ENCODE data around the gene BAIAP2.

The BAIAP2 gene

GRCh38 chr17:81021531-81022343 is 13.2 kb upstream of the BAIAP2 start:
- H2AFZ ChIP-seq (ENCODE audit: low read length), result no peak overlapping the region
- H3K4me3 ChIP-seq (ENCODE audit: low read length), result no peak overlapping the region
- DNase-seq, result no peak

GRCh38 chr17:81022344-81022676 is 12.6 kb upstream of the BAIAP2 start:
- Histone ChIP-seq H3K79me2 (ENCODE audit: low read length) (no peaks in the 10 kb centered on the region), H3K4me2 (ENCODE audit: low read depth, low read length) (no peak overlapping the region), H3F3A (ENCODE audit: insufficient read depth, low read length) (no peaks in the 10 kb centered on the region), H3K4me3 (ENCODE audit: low read length) (no peak overlapping the region), H3K9me3 (replicated peaks; ENCODE audit: insufficient read depth, low read length) (no peaks in the 10 kb centered on the region), H3K4me1 (ENCODE audit: low read length) (peaks cover 11% of the 10 kb centered on the region), H2AFZ (ENCODE audit: low read length) (no peak overlapping the region), H4K20me1 (ENCODE audit: insufficient read depth, low read length) (no peaks in the 10 kb centered on the region), H3K36me3 (replicated peaks; ENCODE audit: insufficient read depth, low read length) (no peaks in the 10 kb centered on the region), H3K27ac (ENCODE audit: low read length) (no peak overlapping the region), H3K27me3 (replicated peaks; ENCODE audit: insufficient read depth, low read length) (peaks cover 48% of the 10 kb centered on the region), H3K9me2 (replicated peaks; ENCODE audit: insufficient read depth, low read length) (no peaks in the 10 kb centered on the region), H3K9ac (ENCODE audit: low read length) (no peak overlapping the region)
- no peak for DNase-seq
- no peak for TF ChIP-seq EZH2phosphoT487 (IDR thresholded peaks at IDR 0.05; ENCODE audit: low read length)
- no peak for TF ChIP-seq CTCF (IDR thresholded peaks at IDR 0.05; ENCODE audit: low read length)
- TF ChIP-seq EZH2 (optimal IDR thresholded peaks at IDR 0.05; ENCODE audit: low read depth, low read length), result no peak

More at GRCh38 chr17:81021531-81022343, 13.2 kb upstream of the BAIAP2 start:
- no peaks in the 10 kb centered on the region for H3K9me2 ChIP-seq (replicated peaks; ENCODE audit: insufficient read depth, low read length)
- peaks cover 42% of the 10 kb centered on the region for H3K27me3 ChIP-seq (replicated peaks; ENCODE audit: insufficient read depth, low read length)
- no peaks in the 10 kb centered on the region for H4K20me1 ChIP-seq (ENCODE audit: insufficient read depth, low read length)
- no peak overlapping the region for H3K27ac ChIP-seq (ENCODE audit: low read length)
- H3F3A ChIP-seq (ENCODE audit: insufficient read depth, low read length), result no peaks in the 10 kb centered on the region
- H3K4me1 ChIP-seq (ENCODE audit: low read length), result peaks cover 11% of the 10 kb centered on the region
- no peaks in the 10 kb centered on the region for H3K79me2 ChIP-seq (ENCODE audit: low read length)
- no peaks in the 10 kb centered on the region for H3K9me3 ChIP-seq (replicated peaks; ENCODE audit: insufficient read depth, low read length)
- no peak overlapping the region for H3K9ac ChIP-seq (ENCODE audit: low read length)
- H3K36me3 ChIP-seq (replicated peaks; ENCODE audit: insufficient read depth, low read length), result no peaks in the 10 kb centered on the region
- no peak for TF ChIP-seq EZH2 (optimal IDR thresholded peaks at IDR 0.05; ENCODE audit: low read depth, low read length)
- no peak for TF ChIP-seq EZH2phosphoT487 (IDR thresholded peaks at IDR 0.05; ENCODE audit: low read length)
- TF ChIP-seq CTCF (IDR thresholded peaks at IDR 0.05; ENCODE audit: low read length), result no peak
- H3K4me2 ChIP-seq (ENCODE audit: low read depth, low read length), result no peak overlapping the region

- no peak for DNase-seq
- no peaks in the 10 kb centered on the region for H3F3A ChIP-seq (ENCODE audit: insufficient read depth, low read length)
- H3K4me2 ChIP-seq (ENCODE audit: low read depth, low read length), result no peak overlapping the region
- no peaks in the 10 kb centered on the region for H3K36me3 ChIP-seq (replicated peaks; ENCODE audit: insufficient read depth, low read length)
- no peak overlapping the region for H3K4me3 ChIP-seq (ENCODE audit: low read length)
- H4K20me1 ChIP-seq (ENCODE audit: insufficient read depth, low read length), result no peaks in the 10 kb centered on the region
- no peaks in the 10 kb centered on the region for H3K79me2 ChIP-seq (ENCODE audit: low read length)
- no peak overlapping the region for H2AFZ ChIP-seq (ENCODE audit: low read length)
- TF ChIP-seq EZH2phosphoT487 (IDR thresholded peaks at IDR 0.05; ENCODE audit: low read length) (no peak), EZH2 (optimal IDR thresholded peaks at IDR 0.05; ENCODE audit: low read depth, low read length) (no peak), CTCF (IDR thresholded peaks at IDR 0.05; ENCODE audit: low read length) (no peak)
- no peaks in the 10 kb centered on the region for H3K4me1 ChIP-seq (ENCODE audit: low read length)
- no peaks in the 10 kb centered on the region for H3K9me3 ChIP-seq (replicated peaks; ENCODE audit: insufficient read depth, low read length)
- no peak overlapping the region for H3K27ac ChIP-seq (ENCODE audit: low read length)
- peaks cover 72% of the 10 kb centered on the region for H3K27me3 ChIP-seq (replicated peaks; ENCODE audit: insufficient read depth, low read length)
- no peaks in the 10 kb centered on the region for H3K9me2 ChIP-seq (replicated peaks; ENCODE audit: insufficient read depth, low read length)
- no peak overlapping the region for H3K9ac ChIP-seq (ENCODE audit: low read length)
Observed at GRCh38 chr17:81025065-81025740, 9.7 kb upstream of the BAIAP2 start.
